HUES6 (cell line): ENCODE results near the gene CALCOCO1.

Experiments
- H3K27ac ChIP-seq: 2 replicates; pipeline ENCODE4 v1.7.0; 2013; ENCODE audit warnings: low read depth, mild to moderate bottlenecking, low read length, inconsistent platforms
- H3K27me3 ChIP-seq: 2 replicates; pipeline ENCODE4 v1.6.1; 2013; ENCODE audit warnings: low read length; ENCODE audit not compliant: control insufficient read depth, insufficient read depth
- H3K36me3 ChIP-seq: 2 replicates; pipeline ENCODE4 v1.6.1; 2013; ENCODE audit warnings: low read length; ENCODE audit not compliant: control insufficient read depth, insufficient read depth
- H3K4me1 ChIP-seq: 2 replicates; pipeline ENCODE4 v1.6.1; 2013; ENCODE audit warnings: low read length; ENCODE audit not compliant: control insufficient read depth, insufficient read depth
- H3K4me3 ChIP-seq: 2 replicates; pipeline ENCODE4 v1.5.1; 2013; ENCODE audit warnings: low read depth, low read length
- H3K9ac ChIP-seq: one replicate; pipeline ENCODE4 v1.6.1; 2013; ENCODE audit warnings: mild to moderate bottlenecking, low read length
- H3K9me3 ChIP-seq: 2 replicates; pipeline ENCODE4 v1.6.1; 2013; ENCODE audit warnings: low read depth, low read length; ENCODE audit not compliant: control insufficient read depth, insufficient read depth

Gene CALCOCO1

GRCh38 chr12:53712059-53712643 is 15.1 kb downstream of the CALCOCO1 start:
- H3K9me3 ChIP-seq = no peaks in the 10 kb centered on the region
- no peak overlapping the region for H3K9ac ChIP-seq
- peaks cover 26% of the 10 kb centered on the region for H3K27me3 ChIP-seq
- H3K4me1 ChIP-seq = no peaks in the 10 kb centered on the region
- no peak overlapping the region for H3K4me3 ChIP-seq
- H3K36me3 ChIP-seq = no peaks in the 10 kb centered on the region
- no peak overlapping the region for H3K27ac ChIP-seq

- H3K9me3 ChIP-seq = no peaks in the 10 kb centered on the region
- H3K27ac ChIP-seq = no peak overlapping the region
- no peaks in the 10 kb centered on the region for H3K36me3 ChIP-seq
Observed at GRCh38 chr12:53710091-53710490, 17.2 kb downstream of the CALCOCO1 start.

DNA sequence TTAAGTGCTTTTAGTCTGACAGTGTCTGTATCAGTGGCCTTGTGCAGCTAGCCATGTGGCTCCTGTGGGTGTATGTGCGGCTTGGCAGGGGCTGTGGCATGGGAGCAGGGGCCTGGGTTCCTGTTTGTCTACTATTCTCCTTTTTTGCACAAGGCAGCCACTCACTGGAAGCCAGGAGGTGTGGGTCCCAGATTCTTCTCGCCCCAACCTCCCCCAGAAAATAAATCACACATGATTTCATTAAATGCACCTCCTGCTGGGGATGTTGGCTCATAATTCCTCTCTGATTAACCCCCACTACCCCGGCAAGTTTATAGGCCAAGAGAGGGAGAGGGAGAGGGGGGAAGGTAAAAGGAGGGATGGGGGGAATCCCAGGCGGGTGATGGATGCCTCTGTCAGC is 17.6 kb downstream of the CALCOCO1 start:
- peaks cover 37% of the 10 kb centered on the region for H3K27me3 ChIP-seq
- H3K36me3 ChIP-seq = no peaks in the 10 kb centered on the region
- H3K27ac ChIP-seq = no peak overlapping the region
- H3K9me3 ChIP-seq = no peaks in the 10 kb centered on the region
- H3K9ac ChIP-seq = no peak overlapping the region
- no peak overlapping the region for H3K4me3 ChIP-seq
- H3K4me1 ChIP-seq = no peaks in the 10 kb centered on the region

More at GRCh38 chr12:53710091-53710490, 17.2 kb downstream of the CALCOCO1 start:
- Histone ChIP-seq H3K9ac (no peak overlapping the region), H3K4me1 (no peaks in the 10 kb centered on the region), H3K4me3 (no peak overlapping the region), H3K27me3 (peaks cover 35% of the 10 kb centered on the region)

- Histone ChIP-seq H3K36me3 (no peaks in the 10 kb centered on the region), H3K9ac (no peak overlapping the region), H3K27ac (no peak overlapping the region), H3K4me3 (no peak overlapping the region), H3K9me3 (no peaks in the 10 kb centered on the region), H3K4me1 (peaks cover 3% of the 10 kb centered on the region; the same call in 1 of the 2 replicates), H3K27me3 (peaks cover 69% of the 10 kb centered on the region)
Observed at GRCh38 chr12:53706080-53706479, 21.2 kb downstream of the CALCOCO1 start.

GRCh38 chr12:53703756-53704155 is 23.5 kb downstream of the CALCOCO1 start:
- Histone ChIP-seq H3K27ac (no peak overlapping the region), H3K27me3 (peaks cover 75% of the 10 kb centered on the region), H3K9me3 (no peaks in the 10 kb centered on the region), H3K36me3 (no peaks in the 10 kb centered on the region), H3K4me1 (peaks cover 3% of the 10 kb centered on the region; the same call in 1 of the 2 replicates), H3K9ac (no peak overlapping the region), H3K4me3 (no peak overlapping the region)

GRCh38 chr12:53701518-53702264 is 25.6 kb downstream of the CALCOCO1 start:
- Histone ChIP-seq H3K36me3 (no peaks in the 10 kb centered on the region), H3K27ac (no peak overlapping the region), H3K27me3 (peaks cover 85% of the 10 kb centered on the region), H3K4me1 (peaks cover 3% of the 10 kb centered on the region; the same call in 1 of the 2 replicates), H3K4me3 (no peak overlapping the region), H3K9ac (no peak overlapping the region), H3K9me3 (no peaks in the 10 kb centered on the region)

DNA sequence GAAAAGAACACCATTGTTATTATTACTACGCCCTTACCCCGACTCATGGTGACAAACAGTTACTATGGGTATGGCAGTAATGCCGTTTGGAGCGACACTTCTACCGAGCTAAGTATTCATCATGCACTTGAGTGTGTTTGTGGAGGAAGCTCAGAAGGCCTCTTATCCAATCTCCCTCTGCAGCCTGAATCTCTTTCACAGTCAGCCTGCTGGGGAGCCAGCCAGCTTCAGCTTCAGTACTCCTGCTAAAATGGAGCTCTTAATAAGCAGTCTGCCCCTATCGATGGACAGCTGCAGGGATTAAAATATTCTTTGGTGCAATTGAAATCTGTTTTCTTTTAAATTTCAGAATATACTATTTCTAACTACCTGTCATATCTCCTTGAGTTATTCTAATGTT is 26.7 kb downstream of the CALCOCO1 start:
- peaks cover 87% of the 10 kb centered on the region for H3K27me3 ChIP-seq
- H3K9ac ChIP-seq = no peak overlapping the region
- no peak overlapping the region for H3K4me3 ChIP-seq
- H3K9me3 ChIP-seq = no peaks in the 10 kb centered on the region
- H3K27ac ChIP-seq = no peak overlapping the region
- peaks cover 8% of the 10 kb centered on the region for H3K4me1 ChIP-seq
- H3K36me3 ChIP-seq = no peaks in the 10 kb centered on the region

DNA sequence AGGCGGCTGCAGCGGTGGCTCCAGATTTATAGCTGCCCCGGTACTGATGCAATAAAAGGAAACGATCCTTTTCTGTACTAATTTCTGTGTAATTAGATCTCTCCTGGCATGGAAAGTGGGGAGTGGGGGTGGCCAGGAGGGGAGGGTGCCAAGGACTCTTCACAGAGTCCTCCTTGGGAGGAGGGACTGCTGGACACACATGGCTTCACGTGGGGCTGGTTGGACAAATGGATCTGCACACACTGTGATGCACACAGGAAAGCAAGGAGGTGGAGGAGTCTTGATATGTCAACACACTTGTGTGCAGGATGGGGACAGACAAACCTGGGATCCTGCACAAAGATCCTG is 27.6 kb downstream of the CALCOCO1 start:
- H3K9ac ChIP-seq = no peak overlapping the region
- H3K4me3 ChIP-seq = no peak overlapping the region
- no peaks in the 10 kb centered on the region for H3K9me3 ChIP-seq
- H3K4me1 ChIP-seq = peaks cover 13% of the 10 kb centered on the region
- no peak overlapping the region for H3K27ac ChIP-seq
- no peaks in the 10 kb centered on the region for H3K36me3 ChIP-seq
- peaks cover 93% of the 10 kb centered on the region for H3K27me3 ChIP-seq

DNA sequence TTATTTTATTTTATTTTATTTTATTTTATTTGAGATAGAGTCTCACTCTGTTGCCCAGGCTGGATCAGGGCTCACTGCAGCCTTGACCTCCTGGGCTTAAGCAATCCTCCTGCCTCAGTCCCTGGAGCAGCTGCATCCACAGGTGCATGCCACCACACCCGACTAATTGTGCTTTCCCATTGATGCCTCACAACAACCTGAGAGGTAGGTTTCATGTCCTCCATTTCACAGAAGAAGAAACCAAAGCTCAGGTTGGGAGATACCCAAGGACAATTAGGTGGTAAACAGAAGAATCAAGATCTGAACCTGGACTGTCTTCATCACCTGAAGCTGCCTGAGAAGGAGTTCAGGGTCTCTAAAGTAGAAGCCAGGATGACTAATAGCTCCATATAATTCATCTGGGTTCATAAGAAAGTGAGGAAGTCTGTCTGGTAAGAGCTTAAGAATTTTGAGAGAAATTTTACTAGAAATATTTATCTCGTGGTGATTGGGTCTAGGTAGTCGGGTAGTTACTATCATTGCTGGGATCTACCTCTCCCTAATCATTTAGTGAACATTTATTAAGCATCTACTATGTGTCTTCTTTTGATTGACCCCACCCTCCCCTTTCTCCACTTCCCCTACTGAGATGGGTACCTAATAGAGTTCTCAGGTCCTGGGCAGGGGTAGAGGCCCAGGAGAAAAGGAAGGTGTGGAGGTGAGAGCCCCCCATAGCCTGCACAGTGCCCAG is 28.1 kb downstream of the CALCOCO1 start:
- H3K27me3 ChIP-seq = peaks cover 93% of the 10 kb centered on the region

GRCh38 chr12:53696655-53697331 is 30.5 kb downstream of the CALCOCO1 start:
- Histone ChIP-seq H3K27me3 (peaks cover 78% of the 10 kb centered on the region), H3K36me3 (no peaks in the 10 kb centered on the region), H3K4me1 (peaks cover 15% of the 10 kb centered on the region), H3K9me3 (no peaks in the 10 kb centered on the region), H3K9ac (peak overlapping the region; percentile 49), H3K27ac (no peak overlapping the region), H3K4me3 (peak overlapping the region; percentile 60)

More for the DNA sequence above, 28.1 kb downstream of the CALCOCO1 start:
- peaks cover 18% of the 10 kb centered on the region for H3K4me1 ChIP-seq
- H3K9ac ChIP-seq = no peak overlapping the region
- H3K4me3 ChIP-seq = no peak overlapping the region
- H3K36me3 ChIP-seq = no peaks in the 10 kb centered on the region
- H3K9me3 ChIP-seq = no peaks in the 10 kb centered on the region
- H3K27ac ChIP-seq = no peak overlapping the region
